Activated T-cell treated with anti-CD3 and anti-CD28 coated beads, Interleukin-2, amount 50 U/mL, for 4 hours (primary cell): Measurements from ENCODE around the gene MVB12B. TPM values are rescaled to one million over a fixed set of nuclear protein-coding genes. Genes with fewer than 3 reads are reported as not detected.

Experiments
- ATAC-seq, 2 donors: fragments of 200-7000 bp; cut with Tn5 transposase; one replicate each; pipeline ENCODE4 v1.10.0; 2021
- DNase-seq: peaks from one replicate; pipeline ENCODE4 v3.0.0-alpha.2; 2020
- H3K27me3 Mint-ChIP-seq: one replicate; pipeline ENCODE4 v1.8.0; 2021; ENCODE audit warnings: low read depth, mixed read lengths
- H3K36me3 Mint-ChIP-seq: one replicate; pipeline ENCODE4 v1.8.0; 2022; ENCODE audit warnings: mixed read lengths; ENCODE audit not compliant: insufficient read depth
- H3K4me1 Mint-ChIP-seq: one replicate; pipeline ENCODE4 v1.8.0; 2021; ENCODE audit warnings: low read depth, mixed read lengths
- H3K4me3 Mint-ChIP-seq: one replicate; pipeline ENCODE4 v1.8.0; 2021; ENCODE audit warnings: mild to moderate bottlenecking, moderate library complexity, mixed read lengths
- H3K9me3 Mint-ChIP-seq: one replicate; pipeline ENCODE4 v1.8.0; 2021; ENCODE audit warnings: mixed read lengths
- total RNA-seq, 3 donors: library from RNA; stranded (reverse); gene quantifications; one replicate each; pipeline ENCODE4 v1.2.1, GENCODE V29; 2021

The MVB12B gene
- total RNA-seq, 3 donors from 2014 or later = 3.7 to 4.5 (median 4.1) TPM

DNA sequence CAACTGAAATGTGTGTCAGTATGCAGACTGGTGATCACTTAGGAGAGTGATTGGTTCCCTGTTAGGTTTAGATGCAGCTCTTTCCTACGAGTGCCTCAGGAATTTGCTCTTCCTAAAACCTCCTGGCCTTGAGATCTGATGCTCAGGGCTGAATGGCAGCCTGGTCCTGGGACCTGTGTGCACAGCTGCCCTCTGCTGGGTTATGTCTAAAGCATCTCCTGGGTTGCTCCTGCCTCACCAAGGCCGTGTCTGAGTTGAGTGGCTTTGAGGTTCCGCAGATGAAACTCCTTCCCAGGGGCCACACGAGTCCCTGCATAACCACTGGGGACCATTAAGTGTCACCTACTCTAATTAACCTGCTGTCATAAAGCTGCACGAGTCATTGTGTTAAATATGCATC lies 59.5 kb downstream of the MVB12B start:
- peaks cover 4% of the 10 kb centered on the region for H3K4me1 Mint-ChIP-seq
- H3K9me3 Mint-ChIP-seq = no peaks in the 10 kb centered on the region
- H3K36me3 Mint-ChIP-seq = peaks cover 7% of the 10 kb centered on the region
- ATAC-seq (no peak), DNase-seq (no peak)
- no peak overlapping the region for H3K4me3 Mint-ChIP-seq
- no peaks in the 10 kb centered on the region for H3K27me3 Mint-ChIP-seq

DNA sequence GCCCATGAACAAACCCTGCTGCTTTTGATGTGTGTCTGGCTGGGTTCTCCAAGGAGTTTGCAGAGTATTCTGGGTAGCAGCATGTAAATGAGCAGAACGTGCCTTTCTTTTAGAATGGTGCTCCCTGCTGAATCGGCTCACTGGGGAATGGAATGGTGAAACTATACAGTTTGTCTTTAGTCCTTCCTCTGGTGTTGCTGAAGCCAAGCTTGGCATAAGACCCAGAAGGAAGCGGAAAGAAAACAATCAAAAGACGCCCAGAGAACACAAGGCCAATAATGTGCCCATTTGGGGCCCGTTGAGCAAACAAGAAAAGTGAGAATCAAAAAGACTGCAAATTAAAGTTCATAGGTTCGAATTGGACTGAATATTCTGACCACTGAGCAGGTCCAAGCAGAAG lies 60.1 kb downstream of the MVB12B start:
- H3K9me3 Mint-ChIP-seq = no peaks in the 10 kb centered on the region
- H3K4me3 Mint-ChIP-seq = no peak overlapping the region
- ATAC-seq (no peak), DNase-seq (no peak)
- peaks cover 4% of the 10 kb centered on the region for H3K4me1 Mint-ChIP-seq
- H3K27me3 Mint-ChIP-seq = no peaks in the 10 kb centered on the region
- peaks cover 7% of the 10 kb centered on the region for H3K36me3 Mint-ChIP-seq

DNA sequence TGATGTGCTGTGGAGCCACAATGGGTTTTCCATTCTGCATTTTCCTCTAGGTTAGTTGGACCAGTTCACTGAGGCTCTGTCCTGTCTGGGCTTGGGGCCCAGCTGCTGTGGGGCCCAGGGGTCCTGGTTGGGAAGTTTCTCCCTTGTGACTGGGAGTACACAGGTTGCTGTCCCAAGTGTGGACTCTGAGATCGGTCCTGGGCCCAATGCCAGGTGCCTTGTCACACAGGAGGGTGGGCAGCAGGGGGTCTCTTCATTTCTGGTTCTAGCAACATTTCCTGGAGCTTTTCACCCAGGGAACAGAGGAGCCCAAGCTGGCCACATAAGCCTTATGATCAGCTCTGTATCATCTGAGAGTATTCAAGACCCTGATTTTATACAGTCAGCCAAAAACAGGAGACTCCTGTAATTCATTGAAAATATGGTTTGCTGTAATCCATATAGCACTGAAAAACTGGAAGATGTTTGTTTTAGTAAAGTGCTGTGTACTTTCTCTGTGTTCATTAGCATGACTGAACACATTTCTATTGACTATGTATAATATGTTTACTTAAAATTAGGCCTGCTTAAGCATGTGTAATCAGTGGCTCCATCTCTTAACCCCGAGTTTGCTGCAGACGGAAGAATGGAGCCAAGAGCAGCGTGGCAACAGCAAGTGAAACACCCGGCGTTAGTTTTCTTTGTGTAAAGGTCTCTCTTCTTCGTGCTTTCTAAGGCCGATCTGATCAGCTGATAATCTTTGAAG lies 62.5 kb downstream of the MVB12B start:
- H3K4me1 Mint-ChIP-seq = peaks cover 4% of the 10 kb centered on the region
- no peak overlapping the region for H3K4me3 Mint-ChIP-seq
- H3K36me3 Mint-ChIP-seq = peaks cover 10% of the 10 kb centered on the region
- DNase-seq (no peak), ATAC-seq (no peak)
- H3K9me3 Mint-ChIP-seq = no peaks in the 10 kb centered on the region
- no peaks in the 10 kb centered on the region for H3K27me3 Mint-ChIP-seq

DNA sequence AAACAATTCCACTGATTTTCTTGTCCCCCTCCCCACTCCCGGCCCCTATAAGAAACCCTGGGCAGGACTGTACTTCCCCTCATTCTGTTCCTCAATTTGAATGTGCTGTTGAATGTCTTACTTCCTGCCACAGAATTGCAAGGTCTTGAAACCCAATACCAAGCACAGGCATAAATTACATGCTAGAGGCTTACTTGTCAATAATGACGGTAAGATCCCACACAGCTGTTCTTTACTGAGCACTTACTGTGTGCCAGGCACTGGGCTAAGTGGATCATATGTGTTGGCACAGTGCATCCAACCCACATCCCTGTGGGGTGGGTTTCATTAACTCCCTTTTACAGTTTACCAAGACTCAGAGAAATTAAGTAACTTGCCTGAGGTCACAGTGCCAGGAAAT lies 63.4 kb downstream of the MVB12B start:
- Mint-ChIP-seq H3K4me1 (peaks cover 5% of the 10 kb centered on the region), H3K4me3 (no peak overlapping the region), H3K36me3 (peaks cover 10% of the 10 kb centered on the region), H3K9me3 (no peaks in the 10 kb centered on the region), H3K27me3 (no peaks in the 10 kb centered on the region)
- DNase-seq = no peak
- no peak for ATAC-seq

DNA sequence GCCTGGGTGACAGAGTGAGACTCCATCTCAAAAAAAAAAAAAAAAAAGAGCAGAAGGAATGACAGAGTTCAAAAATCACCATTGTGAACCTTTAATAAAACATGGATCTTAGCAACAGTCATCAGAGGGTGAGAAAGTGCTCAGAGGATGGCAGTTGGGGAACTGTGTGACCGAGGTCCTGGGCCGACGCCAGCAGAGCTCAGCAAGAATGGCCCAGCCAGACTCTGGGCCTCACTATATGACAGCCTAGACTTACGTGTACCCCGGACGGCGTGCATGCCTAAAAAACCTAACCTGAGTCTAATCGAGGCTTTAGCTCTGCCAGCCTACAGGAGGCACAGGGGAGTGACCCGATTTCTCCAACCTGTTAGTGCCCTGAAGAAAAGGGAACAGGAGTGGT lies 64.3 kb downstream of the MVB12B start:
- Mint-ChIP-seq H3K36me3 (peaks cover 8% of the 10 kb centered on the region), H3K9me3 (no peaks in the 10 kb centered on the region), H3K4me1 (peaks cover 15% of the 10 kb centered on the region), H3K4me3 (no peak overlapping the region), H3K27me3 (no peaks in the 10 kb centered on the region)
- ATAC-seq (no peak), DNase-seq (no peak)

DNA sequence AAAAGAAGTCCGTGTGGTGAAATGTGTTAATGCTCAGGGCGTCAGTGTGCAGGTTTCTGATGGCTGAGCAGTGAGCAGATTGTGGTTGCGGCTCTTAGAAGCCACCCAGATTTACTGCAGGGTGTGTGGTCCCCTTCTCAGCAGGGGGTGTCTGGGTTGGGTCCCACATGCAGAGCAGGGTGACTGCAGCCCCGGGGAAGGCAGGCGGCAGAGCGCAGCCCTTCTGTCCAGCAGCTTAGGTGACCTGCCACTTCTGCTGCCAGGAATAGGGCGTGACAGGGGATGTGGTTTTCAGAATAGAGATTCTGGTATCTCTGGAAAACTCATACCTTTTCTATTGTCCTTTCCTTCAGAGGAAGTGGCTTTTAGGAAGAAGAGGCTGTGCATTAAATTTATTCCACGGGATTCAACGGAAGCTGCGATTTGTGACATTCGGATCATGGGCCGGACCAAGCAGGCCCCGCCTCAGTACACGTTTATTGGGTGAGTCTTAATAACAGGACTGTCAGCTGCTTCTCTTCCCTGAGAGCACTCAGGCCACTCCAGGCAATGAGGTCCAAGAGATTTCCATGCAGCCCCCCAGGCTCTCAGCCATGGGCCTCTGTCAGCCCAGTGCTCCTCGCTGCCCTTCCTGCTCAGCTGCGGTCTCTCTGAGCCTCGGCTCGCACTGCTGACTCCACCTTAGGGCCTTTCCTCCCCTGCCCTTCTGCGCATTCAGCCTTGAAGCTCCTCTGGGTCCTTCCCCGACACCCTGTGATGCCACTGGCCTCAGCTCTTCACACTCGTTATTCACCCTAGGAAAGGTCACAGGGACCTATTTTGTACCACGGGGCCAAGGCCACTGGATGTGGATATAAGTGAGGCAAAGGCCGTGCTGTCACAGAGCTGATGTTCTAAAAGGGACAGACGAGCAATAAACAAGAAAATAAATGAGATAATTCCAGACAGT lies 65.4 kb downstream of the MVB12B start:
- no peak for ATAC-seq
- Mint-ChIP-seq H3K4me3 (no peak overlapping the region), H3K27me3 (no peaks in the 10 kb centered on the region), H3K36me3 (peaks cover 8% of the 10 kb centered on the region), H3K9me3 (no peaks in the 10 kb centered on the region), H3K4me1 (peaks cover 24% of the 10 kb centered on the region)
- DNase-seq = no peak

DNA sequence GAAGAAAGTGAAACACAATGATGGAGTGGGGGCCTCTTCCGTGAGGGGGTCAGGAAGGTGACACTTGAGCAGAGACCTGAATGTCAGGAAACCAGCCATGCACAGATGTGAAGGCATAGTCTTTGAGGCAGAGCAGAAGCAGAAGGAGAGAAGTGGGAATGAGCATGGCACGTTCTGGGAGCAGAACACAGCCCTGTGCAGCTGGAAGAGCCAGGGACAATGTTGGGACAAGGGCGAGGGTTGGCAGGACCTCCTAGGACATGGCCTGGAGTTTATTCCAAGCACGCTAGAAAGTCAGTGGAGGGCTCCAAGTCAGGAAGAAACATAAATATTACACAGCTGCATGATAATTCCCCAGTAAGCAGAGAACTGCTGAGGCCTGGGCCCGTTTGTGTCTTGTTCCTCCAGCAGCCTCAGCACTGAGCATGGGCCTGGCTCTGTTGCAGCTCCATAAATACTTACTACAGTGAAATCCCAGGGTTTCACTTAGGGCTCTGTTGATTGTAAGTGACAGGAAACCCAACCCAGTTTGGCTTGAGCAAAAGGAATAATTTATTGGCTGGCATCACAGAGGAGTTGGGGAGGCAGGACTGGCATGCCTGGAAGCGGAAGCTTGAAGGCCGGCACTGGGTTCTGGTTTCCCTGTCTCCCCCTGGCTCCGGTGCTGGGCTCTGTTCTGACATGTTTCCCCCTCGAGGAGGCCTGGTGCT lies 66.2 kb downstream of the MVB12B start:
- no peak for DNase-seq
- Mint-ChIP-seq H3K4me1 (peaks cover 31% of the 10 kb centered on the region), H3K36me3 (peaks cover 8% of the 10 kb centered on the region), H3K9me3 (no peaks in the 10 kb centered on the region), H3K4me3 (no peak overlapping the region), H3K27me3 (no peaks in the 10 kb centered on the region)
- no peak for ATAC-seq

DNA sequence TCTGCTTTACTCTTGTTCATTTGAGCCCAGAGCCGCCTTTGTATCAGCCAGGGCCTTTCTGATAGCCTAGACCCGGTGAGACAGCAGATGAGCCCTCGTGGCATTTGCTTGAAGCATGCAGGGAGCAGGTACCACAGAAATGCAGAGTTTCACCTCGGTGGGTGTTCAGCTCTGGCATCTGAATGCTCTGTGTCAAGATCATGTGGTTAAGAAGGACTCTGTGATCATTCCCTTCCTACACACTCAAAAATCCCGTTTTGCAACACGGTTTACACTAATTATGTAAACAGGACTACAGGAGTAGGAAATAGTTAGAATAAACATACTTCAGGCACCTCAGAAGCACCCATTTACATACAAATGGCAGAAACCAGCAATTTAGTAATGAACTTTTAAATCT lies 67.2 kb downstream of the MVB12B start:
- no peak for ATAC-seq
- Mint-ChIP-seq H3K27me3 (no peaks in the 10 kb centered on the region), H3K4me1 (peaks cover 41% of the 10 kb centered on the region), H3K4me3 (no peak overlapping the region), H3K36me3 (peaks cover 6% of the 10 kb centered on the region), H3K9me3 (no peaks in the 10 kb centered on the region)
- no peak for DNase-seq

DNA sequence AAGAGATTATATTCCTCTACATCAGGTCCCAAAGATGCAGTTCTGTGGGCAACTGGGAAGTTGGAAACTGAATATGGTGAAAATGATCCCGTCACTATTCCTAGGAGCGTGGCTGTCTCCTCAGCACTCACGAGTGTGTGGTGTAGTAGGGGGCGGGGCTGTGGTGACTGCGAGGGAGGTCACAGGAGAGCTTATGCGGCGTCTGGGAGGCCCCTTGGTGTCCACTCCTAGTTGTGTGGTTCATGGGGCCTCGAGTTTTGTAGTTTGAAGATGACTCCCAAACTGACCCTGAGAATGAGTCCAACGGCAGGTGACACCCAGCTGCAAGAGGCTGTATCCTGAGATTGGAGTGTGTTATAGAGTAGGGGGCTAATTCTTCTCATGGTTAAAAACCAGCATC lies 68.2 kb downstream of the MVB12B start:
- H3K36me3 Mint-ChIP-seq = peaks cover 5% of the 10 kb centered on the region
- DNase-seq = no peak
- no peak for ATAC-seq
- peaks cover 41% of the 10 kb centered on the region for H3K4me1 Mint-ChIP-seq
- no peak overlapping the region for H3K4me3 Mint-ChIP-seq
- no peaks in the 10 kb centered on the region for H3K27me3 Mint-ChIP-seq
- no peaks in the 10 kb centered on the region for H3K9me3 Mint-ChIP-seq

DNA sequence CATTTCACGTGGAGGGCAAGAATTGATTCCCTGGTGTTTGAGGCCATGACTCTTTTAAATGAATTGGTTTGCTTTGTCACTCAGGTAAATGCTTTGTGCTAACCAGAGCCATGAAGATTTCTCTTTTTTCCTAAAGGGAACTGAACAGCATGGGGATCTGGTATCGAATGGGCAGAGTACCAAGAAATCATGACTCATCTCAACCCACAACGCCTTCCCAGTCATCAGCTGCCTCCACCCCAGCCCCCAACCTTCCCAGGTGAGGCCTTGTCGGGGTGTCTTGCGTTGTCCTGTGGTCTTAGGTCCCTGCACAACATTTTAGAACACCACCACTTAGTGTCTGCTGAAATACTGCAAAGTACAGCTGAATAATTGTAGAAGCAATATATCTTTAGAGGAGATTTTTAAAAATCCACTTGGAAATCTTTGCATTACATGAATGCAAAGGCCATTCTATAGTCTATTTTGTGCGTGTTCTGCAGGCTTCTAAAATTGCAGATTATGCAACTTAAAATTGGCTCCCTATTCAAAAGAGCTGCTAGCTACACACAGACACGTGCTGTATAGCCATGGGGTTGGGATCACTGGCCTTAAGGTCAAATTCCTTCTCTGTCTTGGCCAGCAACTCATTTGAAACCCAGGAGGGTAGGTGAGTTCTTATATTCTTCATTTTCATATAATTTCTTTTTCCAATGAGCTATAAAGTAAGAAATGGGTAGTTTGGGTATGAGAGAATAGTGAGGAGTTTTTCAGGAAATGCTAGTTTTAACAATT lies 69.0 kb downstream of the MVB12B start:
- H3K27me3 Mint-ChIP-seq = no peaks in the 10 kb centered on the region
- ATAC-seq (no peak), DNase-seq (no peak)
- H3K4me3 Mint-ChIP-seq = no peak overlapping the region
- H3K36me3 Mint-ChIP-seq = peaks cover 5% of the 10 kb centered on the region
- H3K9me3 Mint-ChIP-seq = no peaks in the 10 kb centered on the region
- H3K4me1 Mint-ChIP-seq = peaks cover 37% of the 10 kb centered on the region

DNA sequence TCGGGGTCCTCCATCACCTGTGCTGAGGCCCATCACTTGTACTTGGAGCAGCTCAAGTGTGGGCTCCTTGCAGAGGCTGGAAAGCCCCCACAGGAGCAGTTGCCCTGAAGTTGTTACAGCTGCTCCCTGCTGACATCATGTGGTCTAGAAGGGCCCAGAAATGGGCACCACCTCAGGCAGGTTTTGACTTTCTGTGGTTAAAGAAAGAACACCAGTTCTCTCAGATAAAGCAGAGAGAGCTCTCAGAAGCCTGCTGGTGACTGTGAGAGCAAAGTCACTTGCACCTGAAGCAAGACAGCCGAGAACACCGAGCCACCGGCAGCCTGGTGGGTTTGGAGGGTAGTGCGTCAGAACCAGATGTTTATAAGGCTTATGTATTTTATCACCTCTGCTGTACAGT lies 70.4 kb downstream of the MVB12B start:
- DNase-seq (peak; percentile 51), ATAC-seq (peak; percentile 91 to 93)
- peaks cover 5% of the 10 kb centered on the region for H3K36me3 Mint-ChIP-seq
- H3K4me3 Mint-ChIP-seq = peak overlapping the region; percentile 27
- H3K9me3 Mint-ChIP-seq = no peaks in the 10 kb centered on the region
- H3K27me3 Mint-ChIP-seq = no peaks in the 10 kb centered on the region
- H3K4me1 Mint-ChIP-seq = peaks cover 37% of the 10 kb centered on the region

DNA sequence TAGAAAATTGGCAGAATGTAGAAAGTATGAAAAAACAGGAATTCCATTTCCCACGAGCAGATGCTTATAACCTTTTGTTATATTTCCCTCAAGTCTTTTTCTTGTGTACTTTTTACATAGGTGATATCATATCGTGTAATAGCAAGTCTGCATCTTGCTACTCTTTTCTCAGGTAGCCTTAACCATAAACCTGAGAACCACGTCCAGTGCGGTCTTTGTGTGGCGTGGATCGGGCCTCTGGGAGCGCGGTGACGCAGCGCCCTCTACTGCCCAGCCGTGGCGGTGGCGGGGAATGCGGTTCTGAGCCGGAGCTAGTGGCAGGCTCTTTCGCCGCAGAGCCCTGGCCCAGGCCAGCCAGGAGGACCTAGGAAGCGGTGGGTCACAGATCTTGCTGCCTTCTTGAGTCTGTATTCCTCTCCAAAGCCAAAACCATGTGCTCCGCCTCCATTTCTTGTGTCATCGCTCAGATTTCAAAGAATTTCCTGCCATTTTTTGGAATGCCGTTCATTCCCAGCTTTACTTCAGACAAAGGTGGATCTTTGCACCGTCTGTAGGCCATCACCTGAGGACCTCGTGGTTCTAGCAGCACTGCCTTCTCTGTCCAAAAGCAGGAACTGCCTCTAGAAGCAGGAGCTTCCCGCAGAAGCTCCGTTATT lies 71.9 kb downstream of the MVB12B start:
- ATAC-seq (peak; percentile 16 to 42), DNase-seq (peak; percentile 69)
- Mint-ChIP-seq H3K36me3 (peaks cover 1% of the 10 kb centered on the region), H3K4me1 (peaks cover 40% of the 10 kb centered on the region), H3K4me3 (no peak overlapping the region), H3K27me3 (no peaks in the 10 kb centered on the region), H3K9me3 (no peaks in the 10 kb centered on the region)

DNA sequence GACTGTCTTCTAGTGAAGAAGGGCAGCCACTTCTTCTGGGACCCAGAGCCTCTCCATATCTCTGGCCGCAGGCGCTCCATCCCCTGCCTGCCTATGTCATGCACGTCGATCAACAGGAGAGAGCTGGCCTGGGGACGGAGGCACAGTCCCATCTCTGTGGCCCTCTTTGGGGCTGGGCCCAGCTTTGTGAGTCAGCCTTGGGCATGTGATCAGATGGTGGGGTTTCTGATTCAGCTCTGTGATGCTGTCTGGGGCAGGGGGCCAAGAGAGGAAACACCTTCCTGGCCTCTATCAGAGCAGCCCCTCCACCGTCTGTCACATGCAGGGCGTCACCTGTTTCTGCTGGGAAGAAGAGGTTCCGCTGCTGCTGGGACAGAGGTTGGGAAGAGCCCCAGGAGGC lies 72.6 kb downstream of the MVB12B start:
- Mint-ChIP-seq H3K9me3 (no peaks in the 10 kb centered on the region), H3K4me3 (no peak overlapping the region), H3K27me3 (no peaks in the 10 kb centered on the region), H3K36me3 (peaks cover 1% of the 10 kb centered on the region), H3K4me1 (peaks cover 40% of the 10 kb centered on the region)
- ATAC-seq (no peak), DNase-seq (no peak)
